Measurements from ENCODE around the gene IL17RE. TPM values are rescaled to one million over a fixed set of nuclear protein-coding genes. Genes with fewer than 3 reads are reported as not detected.

IL17RE gene
- total RNA-seq, 1 donor, result 3.1 TPM

GRCh38 chr3:9942934-9943690 is 40.5 kb downstream of the IL17RE start:
- no peak for DNase-seq (ENCODE audit: low read depth)
- TF ChIP-seq CTCF (IDR thresholded peaks at IDR 0.05; ENCODE audit: insufficient read depth, low read length), result no peak
- no peak overlapping the region for H3K4me3 ChIP-seq (ENCODE audit: low read depth, low read length)

- H3K4me3 ChIP-seq (ENCODE audit: low read depth, low read length), result no peak overlapping the region
- no peak for TF ChIP-seq CTCF (IDR thresholded peaks at IDR 0.05; ENCODE audit: insufficient read depth, low read length)
- DNase-seq (ENCODE audit: low read depth), result no peak
Observed at GRCh38 chr3:9944271-9944670, 41.6 kb downstream of the IL17RE start.

GRCh38 chr3:9945358-9945757 is 42.7 kb downstream of the IL17RE start:
- no peak for TF ChIP-seq CTCF (IDR thresholded peaks at IDR 0.05; ENCODE audit: insufficient read depth, low read length)
- DNase-seq (ENCODE audit: low read depth), result no peak
- H3K4me3 ChIP-seq (ENCODE audit: low read depth, low read length), result no peak overlapping the region

GRCh38 chr3:9946112-9947024 is 43.7 kb downstream of the IL17RE start:
- peak; percentile 83 for DNase-seq (ENCODE audit: low read depth)
- TF ChIP-seq CTCF (IDR thresholded peaks at IDR 0.05; ENCODE audit: insufficient read depth, low read length), result peak; percentile 51
- peak overlapping the region; percentile 72 for H3K4me3 ChIP-seq (ENCODE audit: low read depth, low read length)

- peak; percentile 50 for DNase-seq (ENCODE audit: low read depth)
- peak overlapping the region; percentile 72 for H3K4me3 ChIP-seq (ENCODE audit: low read depth, low read length)
- TF ChIP-seq CTCF (IDR thresholded peaks at IDR 0.05; ENCODE audit: insufficient read depth, low read length), result peak; percentile 42
Observed at GRCh38 chr3:9947025-9947995, 44.7 kb downstream of the IL17RE start.

GRCh38 chr3:9948586-9948985 is 45.9 kb downstream of the IL17RE start:
- H3K4me3 ChIP-seq (ENCODE audit: low read depth, low read length), result no peak overlapping the region
- no peak for TF ChIP-seq CTCF (IDR thresholded peaks at IDR 0.05; ENCODE audit: insufficient read depth, low read length)
- no peak for DNase-seq (ENCODE audit: low read depth)
